ENCODE measurements around the gene PDC. TPM values are rescaled to one million over a fixed set of nuclear protein-coding genes. Genes with fewer than 3 reads are reported as not detected.
A peak's percentile ranks its signal among the peaks of the same experiment; 100 is the strongest.

PDC gene
- polyA plus RNA-seq (2013, experiment 1 of 2) = not detected
- polyA plus RNA-seq (2013, experiment 2 of 2) = not detected

- Histone ChIP-seq H4K91ac (ENCODE audit: low read length) (no peak within 1 kb of the TSS), H2BK12ac (ENCODE audit: low read length in 2 of 2) (no peak within 1 kb of the TSS), H3K9me3 (ENCODE audit: control insufficient read depth, low read length) (no peaks in the 10 kb centered on the region), H3K9ac (ENCODE audit: low read length) (no peak within 1 kb of the TSS), H3K4me3 (ENCODE audit: insufficient read depth in 1 of 2, low read depth in 1 of 2, low read length in 2 of 2) (no peak within 1 kb of the TSS), H2BK15ac (ENCODE audit: low read depth, poor library complexity, severe bottlenecking) (no peak within 1 kb of the TSS), H3K4me2 (ENCODE audit: low read length, poor library complexity, severe bottlenecking) (no peak within 1 kb of the TSS), H3K4ac (ENCODE audit: low read depth in 1 of 2, low read length in 2 of 2) (no peak within 1 kb of the TSS), H3K27ac (ENCODE audit: low read length, poor library complexity, severe bottlenecking) (no peak within 1 kb of the TSS), H2AK5ac (ENCODE audit: low read length, severe bottlenecking) (no peak within 1 kb of the TSS), H4K8ac (ENCODE audit: low read length) (no peak within 1 kb of the TSS), H3K23ac (ENCODE audit: low read length in 2 of 2) (no peak within 1 kb of the TSS), H2BK5ac (ENCODE audit: low read depth, low read length, poor library complexity, severe bottlenecking) (no peak within 1 kb of the TSS), H3K27me3 (ENCODE audit: control insufficient read depth in 1 of 2, insufficient read depth in 1 of 2, low read length in 2 of 2) (no peaks in the 10 kb centered on the region), H3K36me3 (ENCODE audit: control insufficient read depth in 1 of 2, insufficient read depth in 2 of 2, low read depth in 1 of 2, low read length in 2 of 2) (no peaks in the 10 kb centered on the region), H2AFZ (ENCODE audit: low read depth, low read length) (no peak within 1 kb of the TSS), H2BK120ac (ENCODE audit: low read depth, low read length) (no peak within 1 kb of the TSS), H3K18ac (ENCODE audit: low read depth in 1 of 2, low read length in 2 of 2) (no peak within 1 kb of the TSS), H3K79me1 (replicated peaks; ENCODE audit: low read length, poor library complexity, severe bottlenecking) (no peaks in the 10 kb centered on the region), H3K14ac (ENCODE audit: low read length in 2 of 2) (no peak within 1 kb of the TSS), H3K4me1 (ENCODE audit: control insufficient read depth, insufficient read depth, low read depth, low read length) (no peaks in the 10 kb centered on the region)
- 100% methylated on average over 2 of the region's 2 CpGs for WGBS
- DNase-seq = no peak
Measured at GRCh38 chr1:186461014-186461413, at the start of gene PDC. Gene PDC (minus strand): TSS chr1:186461114. CDS start chr1:186449459, 11,655 bp downstream.

GRCh38 chr1:186503190-186503589, 42.3 kb upstream of the PDC start:
- H4K91ac ChIP-seq (ENCODE audit: low read length) = no peak overlapping the region
- no peak overlapping the region for H3K4me2 ChIP-seq (ENCODE audit: low read length, poor library complexity, severe bottlenecking)
- no peak overlapping the region for H2BK12ac ChIP-seq (ENCODE audit: low read length in 2 of 2)
- no peak overlapping the region for H3K4ac ChIP-seq (ENCODE audit: low read depth in 1 of 2, low read length in 2 of 2)
- H2BK15ac ChIP-seq (ENCODE audit: low read depth, poor library complexity, severe bottlenecking) = no peak overlapping the region
- no peak overlapping the region for H3K27ac ChIP-seq (ENCODE audit: low read length, poor library complexity, severe bottlenecking)
- H2AFZ ChIP-seq (ENCODE audit: low read depth, low read length) = no peak overlapping the region
- H3K36me3 ChIP-seq (ENCODE audit: control insufficient read depth in 1 of 2, insufficient read depth in 2 of 2, low read depth in 1 of 2, low read length in 2 of 2) = no peaks in the 10 kb centered on the region
- no peak overlapping the region for H3K9ac ChIP-seq (ENCODE audit: low read length)
- H3K14ac ChIP-seq (ENCODE audit: low read length in 2 of 2) = no peak overlapping the region
- H2BK5ac ChIP-seq (ENCODE audit: low read depth, low read length, poor library complexity, severe bottlenecking) = no peak overlapping the region
- no peak overlapping the region for H4K8ac ChIP-seq (ENCODE audit: low read length)
- no peak overlapping the region for H3K23ac ChIP-seq (ENCODE audit: low read length in 2 of 2)
- H3K79me1 ChIP-seq (replicated peaks; ENCODE audit: low read length, poor library complexity, severe bottlenecking) = no peaks in the 10 kb centered on the region
- DNase-seq = peak; percentile 15
- no peaks in the 10 kb centered on the region for H3K4me1 ChIP-seq (ENCODE audit: control insufficient read depth, insufficient read depth, low read depth, low read length)
- WGBS = 40% methylated on average over 2 of the region's 2 CpGs
- no peak overlapping the region for H3K4me3 ChIP-seq (ENCODE audit: insufficient read depth in 1 of 2, low read depth in 1 of 2, low read length in 2 of 2)
- no peak overlapping the region for H2AK5ac ChIP-seq (ENCODE audit: low read length, severe bottlenecking)
- H3K9me3 ChIP-seq (ENCODE audit: control insufficient read depth, low read length) = peaks cover 22% of the 10 kb centered on the region
- H3K27me3 ChIP-seq (ENCODE audit: control insufficient read depth in 1 of 2, insufficient read depth in 1 of 2, low read length in 2 of 2) = no peaks in the 10 kb centered on the region
- H2BK120ac ChIP-seq (ENCODE audit: low read depth, low read length) = no peak overlapping the region
- H3K18ac ChIP-seq (ENCODE audit: low read depth in 1 of 2, low read length in 2 of 2) = no peak overlapping the region

GRCh38 chr1:186502087-186502486, 41.2 kb upstream of the PDC start:
- Histone ChIP-seq H2BK15ac (ENCODE audit: low read depth, poor library complexity, severe bottlenecking) (no peak overlapping the region), H3K27me3 (ENCODE audit: control insufficient read depth in 1 of 2, insufficient read depth in 1 of 2, low read length in 2 of 2) (no peaks in the 10 kb centered on the region)

GRCh38 chr1:186500804-186501203, 39.9 kb upstream of the PDC start:
- Histone ChIP-seq H3K9ac (ENCODE audit: low read length) (no peak overlapping the region), H4K91ac (ENCODE audit: low read length) (no peak overlapping the region), H2BK5ac (ENCODE audit: low read depth, low read length, poor library complexity, severe bottlenecking) (no peak overlapping the region), H2BK15ac (ENCODE audit: low read depth, poor library complexity, severe bottlenecking) (no peak overlapping the region), H3K4me3 (ENCODE audit: insufficient read depth in 1 of 2, low read depth in 1 of 2, low read length in 2 of 2) (no peak overlapping the region), H3K18ac (ENCODE audit: low read depth in 1 of 2, low read length in 2 of 2) (no peak overlapping the region), H3K23ac (ENCODE audit: low read length in 2 of 2) (no peak overlapping the region), H3K79me1 (replicated peaks; ENCODE audit: low read length, poor library complexity, severe bottlenecking) (no peaks in the 10 kb centered on the region), H3K4me2 (ENCODE audit: low read length, poor library complexity, severe bottlenecking) (no peak overlapping the region), H3K27ac (ENCODE audit: low read length, poor library complexity, severe bottlenecking) (no peak overlapping the region), H3K4ac (ENCODE audit: low read depth in 1 of 2, low read length in 2 of 2) (no peak overlapping the region), H3K27me3 (ENCODE audit: control insufficient read depth in 1 of 2, insufficient read depth in 1 of 2, low read length in 2 of 2) (no peaks in the 10 kb centered on the region), H3K4me1 (ENCODE audit: control insufficient read depth, insufficient read depth, low read depth, low read length) (no peaks in the 10 kb centered on the region), H4K8ac (ENCODE audit: low read length) (no peak overlapping the region), H3K9me3 (ENCODE audit: control insufficient read depth, low read length) (peaks cover 15% of the 10 kb centered on the region), H2BK12ac (ENCODE audit: low read length in 2 of 2) (no peak overlapping the region), H3K36me3 (ENCODE audit: control insufficient read depth in 1 of 2, insufficient read depth in 2 of 2, low read depth in 1 of 2, low read length in 2 of 2) (no peaks in the 10 kb centered on the region), H2BK120ac (ENCODE audit: low read depth, low read length) (no peak overlapping the region), H2AFZ (ENCODE audit: low read depth, low read length) (no peak overlapping the region), H3K14ac (ENCODE audit: low read length in 2 of 2) (no peak overlapping the region), H2AK5ac (ENCODE audit: low read length, severe bottlenecking) (no peak overlapping the region)
- no peak for DNase-seq
- 100% methylated on average over 1 of the region's 1 CpG for WGBS

More at GRCh38 chr1:186502087-186502486, 41.2 kb upstream of the PDC start:
- Histone ChIP-seq H2BK12ac (ENCODE audit: low read length in 2 of 2) (no peak overlapping the region), H3K14ac (ENCODE audit: low read length in 2 of 2) (no peak overlapping the region), H3K18ac (ENCODE audit: low read depth in 1 of 2, low read length in 2 of 2) (no peak overlapping the region), H3K4ac (ENCODE audit: low read depth in 1 of 2, low read length in 2 of 2) (no peak overlapping the region), H2BK120ac (ENCODE audit: low read depth, low read length) (no peak overlapping the region), H3K9ac (ENCODE audit: low read length) (no peak overlapping the region), H3K23ac (ENCODE audit: low read length in 2 of 2) (no peak overlapping the region), H2BK5ac (ENCODE audit: low read depth, low read length, poor library complexity, severe bottlenecking) (no peak overlapping the region), H3K4me2 (ENCODE audit: low read length, poor library complexity, severe bottlenecking) (no peak overlapping the region), H2AK5ac (ENCODE audit: low read length, severe bottlenecking) (no peak overlapping the region), H3K36me3 (ENCODE audit: control insufficient read depth in 1 of 2, insufficient read depth in 2 of 2, low read depth in 1 of 2, low read length in 2 of 2) (no peaks in the 10 kb centered on the region), H2AFZ (ENCODE audit: low read depth, low read length) (no peak overlapping the region), H3K9me3 (ENCODE audit: control insufficient read depth, low read length) (peaks cover 22% of the 10 kb centered on the region), H3K4me1 (ENCODE audit: control insufficient read depth, insufficient read depth, low read depth, low read length) (no peaks in the 10 kb centered on the region), H3K4me3 (ENCODE audit: insufficient read depth in 1 of 2, low read depth in 1 of 2, low read length in 2 of 2) (no peak overlapping the region), H4K8ac (ENCODE audit: low read length) (no peak overlapping the region), H3K79me1 (replicated peaks; ENCODE audit: low read length, poor library complexity, severe bottlenecking) (no peaks in the 10 kb centered on the region), H4K91ac (ENCODE audit: low read length) (no peak overlapping the region), H3K27ac (ENCODE audit: low read length, poor library complexity, severe bottlenecking) (no peak overlapping the region)
- no peak for DNase-seq

All from mesenchymal stem cell (in vitro differentiated cells and primary cell).